ENCODE data around the gene TMEM151B. TPM values are rescaled to one million over a fixed set of nuclear protein-coding genes. Genes with fewer than 3 reads are reported as not detected.

The TMEM151B gene
- total and polyA plus RNA-seq, 2 of the 13 experiments (the other 11 are each of a cell fraction or from before 2014, with no cell fraction given) = not detected

DNA sequence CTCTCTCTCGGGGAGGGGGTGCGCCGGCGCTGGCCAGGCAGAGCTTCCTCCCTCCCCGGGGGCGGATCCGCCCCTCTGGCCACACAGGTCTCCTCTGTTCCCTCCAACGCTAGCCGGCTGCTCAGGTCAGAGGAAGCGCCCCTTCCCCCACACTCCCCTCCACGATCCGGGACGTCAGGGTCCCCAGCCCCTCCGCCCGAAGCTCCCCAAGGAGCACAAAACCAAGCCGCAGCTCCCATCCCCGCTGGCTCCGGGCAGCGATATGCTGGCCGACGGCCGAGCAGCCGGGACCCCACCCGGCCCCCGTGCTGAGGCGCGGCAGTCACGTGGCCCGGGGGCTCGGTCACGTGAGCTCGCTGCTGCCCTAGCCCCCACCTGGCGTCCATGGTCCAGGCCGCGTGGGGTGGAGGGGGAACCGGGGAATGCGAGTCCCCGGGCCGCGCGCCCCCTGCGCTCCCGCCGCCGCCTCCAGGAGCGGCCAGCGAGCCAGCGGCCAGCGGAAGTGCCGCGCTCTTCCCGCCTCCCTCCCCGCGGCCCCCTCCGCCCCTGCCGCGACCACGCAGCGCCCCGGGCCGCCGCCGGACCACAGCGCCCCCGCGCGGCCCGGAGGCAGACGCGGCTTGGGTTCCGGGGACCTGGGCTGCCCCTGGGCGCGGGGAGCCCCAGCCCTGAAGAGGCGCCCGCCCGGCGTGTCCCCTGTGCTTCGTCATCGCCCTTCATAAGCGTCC, 13.1 kb upstream of the TMEM151B start, which contains the start of gene SLC35B2 (continued):
- TF ChIP-seq, protein P1, sequence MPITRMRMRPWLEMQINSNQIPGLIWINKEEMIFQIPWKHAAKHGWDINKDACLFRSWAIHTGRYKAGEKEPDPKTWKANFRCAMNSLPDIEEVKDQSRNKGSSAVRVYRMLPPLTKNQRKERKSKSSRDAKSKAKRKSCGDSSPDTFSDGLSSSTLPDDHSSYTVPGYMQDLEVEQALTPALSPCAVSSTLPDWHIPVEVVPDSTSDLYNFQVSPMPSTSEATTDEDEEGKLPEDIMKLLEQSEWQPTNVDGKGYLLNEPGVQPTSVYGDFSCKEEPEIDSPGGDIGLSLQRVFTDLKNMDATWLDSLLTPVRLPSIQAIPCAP (CRISPR knock-in tag; IDR thresholded peaks at IDR 0.05; ENCODE audit: low read depth) = peak; percentile 94; the same call in 1 of the 2 replicates
- TF ChIP-seq HHEX (CRISPR knock-in tag; IDR thresholded peaks at IDR 0.05) (peak; percentile 24; the same call in 1 of the 2 replicates), ZNF441 (CRISPR knock-in tag; IDR thresholded peaks at IDR 0.05; ENCODE audit: borderline replicate concordance) (peak; percentile 94), CC2D1A (CRISPR knock-in tag; IDR thresholded peaks at IDR 0.05) (no peak), NKX3-1 (CRISPR knock-in tag; IDR thresholded peaks at IDR 0.05) (0 out of 2 replicates have a peak, but pooled peaks have one; percentile 60), ZNF776 (CRISPR knock-in tag; IDR thresholded peaks at IDR 0.05) (peak; percentile 77; the same call in 1 of the 2 replicates), ZFP36L2 (CRISPR knock-in tag; IDR thresholded peaks at IDR 0.05) (no peak), ZBTB21 (CRISPR knock-in tag; IDR thresholded peaks at IDR 0.05) (no peak), MAFG (CRISPR knock-in tag; IDR thresholded peaks at IDR 0.05) (no peak), REPIN1 (CRISPR knock-in tag; IDR thresholded peaks at IDR 0.05; ENCODE audit: borderline replicate concordance, low read depth) (peak; percentile 93), HOXD1 (CRISPR knock-in tag; IDR thresholded peaks at IDR 0.05) (peak; percentile 82; the same call in 1 of the 2 replicates), SIX4 (CRISPR knock-in tag; IDR thresholded peaks at IDR 0.05) (no peak; the same call in none of the 2 replicates), YEATS2 (CRISPR knock-in tag; IDR thresholded peaks at IDR 0.05; ENCODE audit: borderline replicate concordance) (peak; percentile 83; the same call in 1 of the 2 replicates), NFYC (CRISPR knock-in tag; IDR thresholded peaks at IDR 0.05) (no peak), FOXO1 (CRISPR knock-in tag; IDR thresholded peaks at IDR 0.05) (0 out of 2 replicates have a peak, but pooled peaks have one; percentile 8), SPEN (CRISPR knock-in tag; IDR thresholded peaks at IDR 0.05; ENCODE audit: low read depth) (peak; percentile 88), ATM (IDR thresholded peaks at IDR 0.05; ENCODE audit: borderline replicate concordance) (no peak), ZNF225 (CRISPR knock-in tag; IDR thresholded peaks at IDR 0.05) (peak; percentile 72; the same call in 1 of the 2 replicates), ZFP37 (CRISPR knock-in tag; IDR thresholded peaks at IDR 0.05; ENCODE audit: borderline replicate concordance) (no peak), ZNF557 (CRISPR knock-in tag; IDR thresholded peaks at IDR 0.05) (0 out of 2 replicates have a peak, but pooled peaks have one; percentile 3), PBX3 (CRISPR knock-in tag; IDR thresholded peaks at IDR 0.05; ENCODE audit: borderline replicate concordance) (no peak), ESRRA (CRISPR knock-in tag; IDR thresholded peaks at IDR 0.05; ENCODE audit: low read depth) (peak; percentile 71; the same call in 1 of the 2 replicates)
- TF ChIP-seq, protein P2, sequence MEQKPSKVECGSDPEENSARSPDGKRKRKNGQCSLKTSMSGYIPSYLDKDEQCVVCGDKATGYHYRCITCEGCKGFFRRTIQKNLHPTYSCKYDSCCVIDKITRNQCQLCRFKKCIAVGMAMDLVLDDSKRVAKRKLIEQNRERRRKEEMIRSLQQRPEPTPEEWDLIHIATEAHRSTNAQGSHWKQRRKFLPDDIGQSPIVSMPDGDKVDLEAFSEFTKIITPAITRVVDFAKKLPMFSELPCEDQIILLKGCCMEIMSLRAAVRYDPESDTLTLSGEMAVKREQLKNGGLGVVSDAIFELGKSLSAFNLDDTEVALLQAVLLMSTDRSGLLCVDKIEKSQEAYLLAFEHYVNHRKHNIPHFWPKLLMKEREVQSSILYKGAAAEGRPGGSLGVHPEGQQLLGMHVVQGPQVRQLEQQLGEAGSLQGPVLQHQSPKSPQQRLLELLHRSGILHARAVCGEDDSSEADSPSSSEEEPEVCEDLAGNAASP (CRISPR knock-in tag; IDR thresholded peaks at IDR 0.05; ENCODE audit: borderline replicate concordance) = no peak; the same call in 1 of the 2 replicates

All from HepG2 (cell line).